ENCODE measurements around the gene TAB2.
"Not testable (repeated sequence)": the region's sequence is repeated elsewhere in the genome, so short reads cannot be mapped to it uniquely, and the experiment has no call there.

Gene TAB2

GRCh38 chr6:149448821-149449453, 131.4 kb downstream of the TAB2 start:
- DNase-seq, result no peak

GRCh38 chr6:149449831-149450678, 132.5 kb downstream of the TAB2 start:
- no peak for DNase-seq

- no peak for DNase-seq
Observed at GRCh38 chr6:149450679-149451375, 133.3 kb downstream of the TAB2 start.

DNA sequence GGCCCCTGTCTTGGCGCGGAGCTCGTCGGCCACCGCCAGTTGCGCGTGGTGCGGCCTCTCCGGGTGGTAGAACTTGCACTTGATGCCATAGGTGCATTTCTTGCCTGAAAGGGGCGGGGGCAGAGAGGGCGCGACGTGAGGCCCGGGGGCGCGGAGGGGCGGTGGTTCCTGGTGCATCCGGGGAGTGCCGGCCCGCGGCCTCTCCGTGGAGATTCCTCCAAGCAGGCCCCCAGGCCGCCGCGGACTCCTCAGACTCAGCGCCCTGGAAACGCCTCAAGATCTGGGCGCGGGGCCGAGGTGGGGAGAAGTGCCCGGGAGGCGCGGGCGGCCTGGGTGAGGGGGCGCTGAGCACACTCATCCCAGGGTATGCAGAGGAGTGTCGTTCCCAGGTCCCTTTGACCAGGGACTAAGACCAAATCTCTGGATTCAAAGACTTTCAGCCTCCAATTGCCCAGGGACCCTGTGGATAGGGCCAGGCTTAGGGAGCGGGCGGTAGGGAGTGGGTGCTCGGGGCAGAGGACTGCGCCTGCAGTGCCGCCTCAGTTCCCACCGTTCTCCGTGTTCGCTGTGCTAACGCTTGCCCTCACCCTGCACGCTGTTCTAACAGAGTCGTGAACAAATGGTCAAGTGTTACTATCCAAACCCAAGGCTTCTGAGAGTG, 134.0 kb downstream of the TAB2 start:
- DNase-seq, result no peak

GRCh38 chr6:149452037-149452939, 134.8 kb downstream of the TAB2 start:
- no peak for DNase-seq

- DNase-seq, result no peak
Observed at GRCh38 chr6:149453597-149454345, 136.3 kb downstream of the TAB2 start.

DNA sequence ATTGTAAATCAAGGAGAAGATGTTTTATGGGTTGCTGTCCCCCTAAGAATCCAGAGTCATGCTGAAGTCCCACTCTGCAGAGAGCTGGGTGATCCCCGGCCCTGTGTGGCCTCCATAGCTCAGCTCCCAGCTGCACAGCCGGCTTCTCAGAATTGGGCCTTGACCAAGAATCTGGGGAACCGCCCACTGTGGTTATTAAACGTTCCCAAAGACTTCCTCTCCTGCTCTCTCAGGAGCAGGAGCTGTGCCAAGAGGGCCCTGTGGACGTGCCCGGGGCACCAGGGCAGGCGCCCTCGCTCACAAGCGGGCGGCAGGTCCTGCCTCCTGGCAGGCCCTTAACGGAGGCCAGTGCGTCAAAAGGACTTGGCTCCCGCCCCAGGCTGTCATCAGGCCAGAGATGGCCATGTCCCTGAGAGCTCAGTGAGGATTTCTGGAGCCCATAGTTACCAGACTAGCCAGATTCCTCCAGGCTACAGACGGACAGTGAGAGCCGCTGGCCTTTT, 136.9 kb downstream of the TAB2 start:
- DNase-seq, result no peak

- no peak for DNase-seq
Observed at GRCh38 chr6:149455031-149455732, 137.7 kb downstream of the TAB2 start.

GRCh38 chr6:149456311-149457021, 139.0 kb downstream of the TAB2 start:
- DNase-seq, result no peak

DNA sequence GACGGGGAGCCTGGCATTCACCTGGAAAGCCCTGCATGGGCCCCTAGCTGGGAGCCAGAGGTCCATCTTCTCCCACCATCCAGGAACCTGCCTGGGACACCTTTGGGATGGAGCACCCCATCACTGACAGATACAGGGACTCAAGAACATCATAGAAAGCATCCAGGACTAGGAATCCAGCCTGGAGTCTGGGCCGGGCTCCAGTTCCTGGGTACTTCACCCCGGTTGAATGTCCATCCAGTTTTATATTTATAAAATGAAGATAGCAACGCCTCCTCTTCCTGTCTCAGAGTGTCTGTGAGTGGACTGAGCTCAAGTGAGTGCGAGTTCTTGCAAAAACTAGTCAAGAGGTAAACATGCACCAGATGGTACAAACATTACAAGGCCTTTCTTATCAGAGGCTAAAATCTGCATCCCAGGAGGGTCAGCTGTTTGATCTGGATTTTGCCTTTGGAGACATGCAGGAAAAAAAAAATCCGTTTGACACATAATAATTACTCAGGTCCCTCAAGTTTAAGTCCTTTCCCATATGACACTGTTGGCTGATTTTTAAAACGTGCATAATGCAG, 139.9 kb downstream of the TAB2 start:
- no peak for DNase-seq

- no peak for DNase-seq
Observed at GRCh38 chr6:149458196-149458595, 140.7 kb downstream of the TAB2 start.

- DNase-seq, result no peak
Observed at GRCh38 chr6:149458806-149459205, 141.3 kb downstream of the TAB2 start.

DNA sequence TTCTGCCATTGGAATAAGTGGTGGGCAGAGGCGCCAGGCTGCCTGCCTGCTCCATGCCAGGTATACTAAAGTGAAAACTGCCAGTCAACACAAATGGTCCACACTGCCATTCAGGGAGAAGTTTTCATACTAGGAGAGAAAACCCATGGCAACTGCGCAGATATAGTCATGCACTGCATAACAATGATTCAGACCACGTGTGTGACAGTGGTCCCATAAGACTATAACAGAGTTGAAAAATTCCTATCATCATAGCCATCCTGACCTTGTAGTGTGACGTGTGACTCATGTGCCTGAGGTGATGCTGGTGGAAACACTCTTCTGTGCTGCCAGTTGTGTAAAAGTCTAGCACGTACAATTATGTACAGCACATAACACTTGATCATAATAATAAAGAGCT, 142.2 kb downstream of the TAB2 start:
- DNase-seq, result no peak

GRCh38 chr6:149460249-149460648, 142.7 kb downstream of the TAB2 start:
- not testable (repeated sequence) for DNase-seq
